Measurements from ENCODE around the gene TXN2.
"Not testable (repeated sequence)": the region's sequence is repeated elsewhere in the genome, so short reads cannot be mapped to it uniquely, and the experiment has no call there.

The TXN2 gene

DNA sequence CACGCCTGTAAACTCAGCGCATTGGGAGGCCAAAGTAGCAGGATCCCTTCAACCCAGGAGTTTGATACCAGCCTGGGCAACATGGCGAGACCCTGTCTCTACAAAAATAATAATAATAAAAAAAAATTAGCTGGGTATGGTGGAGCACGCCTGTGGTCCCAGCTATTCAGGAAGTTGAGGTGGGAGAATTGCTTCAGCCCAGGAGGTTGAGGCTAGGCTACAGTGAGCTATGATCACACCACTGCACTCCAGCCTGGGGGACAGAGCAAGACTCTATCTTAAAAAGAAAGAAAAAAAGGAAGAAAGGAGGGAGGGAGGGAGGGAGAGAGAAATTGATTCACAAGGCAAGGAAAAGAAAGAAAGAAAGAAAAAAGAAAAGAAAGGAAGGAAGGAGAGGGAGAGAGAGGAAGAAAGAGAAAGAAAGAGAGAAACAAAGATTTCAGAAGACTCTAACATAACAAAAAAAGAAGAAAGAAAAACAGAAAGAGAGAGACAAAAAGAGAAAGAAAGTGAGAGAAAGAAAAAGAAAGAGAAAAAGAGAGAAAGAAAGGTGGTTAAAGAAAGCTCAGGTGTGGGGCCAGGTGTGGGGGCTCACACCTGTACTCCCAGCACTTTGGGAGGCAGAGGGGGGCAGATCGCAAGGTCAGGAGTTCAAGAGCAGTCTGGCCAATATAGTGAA, 56.4 kb downstream of the TXN2 start:
- peak overlapping the region in 1 of 2 donors; percentile 88 for H3K27ac Mint-ChIP-seq
- H3K4me1 Mint-ChIP-seq (ENCODE audit: low read depth in 2 of 2): peaks cover 2 to 4% of the 10 kb centered on the region in 2 donors

DNA sequence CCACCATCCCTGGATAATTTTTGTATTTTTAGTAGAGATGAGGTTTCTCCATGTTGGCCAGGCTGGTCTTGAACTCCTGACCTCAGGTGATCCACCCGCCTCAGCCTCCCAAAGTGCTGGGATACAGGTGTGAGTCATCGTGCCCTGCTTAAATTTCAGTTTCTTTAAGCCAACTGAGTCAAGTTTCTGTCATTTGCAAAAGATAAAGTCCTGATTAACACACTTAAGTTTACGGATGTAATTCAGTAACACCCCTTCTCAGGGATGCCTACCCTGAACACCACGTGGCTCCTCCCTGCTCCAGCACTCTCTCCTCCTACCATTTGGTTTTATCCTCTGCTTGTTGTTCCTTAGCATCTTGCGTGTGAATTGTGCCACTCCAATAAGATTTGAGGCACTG, 57.0 kb downstream of the TXN2 start:
- H3K4me1 Mint-ChIP-seq (ENCODE audit: low read depth in 2 of 2); H3K27me3 Mint-ChIP-seq; H3K36me3 Mint-ChIP-seq (ENCODE audit: insufficient read depth); H3K9me3 Mint-ChIP-seq; H3K4me3 Mint-ChIP-seq; DNase-seq; ATAC-seq (replicated peaks): not testable (repeated sequence)
- H3K27ac Mint-ChIP-seq: peak overlapping the region in 1 of 2 donors; percentile 88

More for the DNA sequence above, 56.4 kb downstream of the TXN2 start:
- H3K9me3 Mint-ChIP-seq: no peaks in the 10 kb centered on the region
- H3K27me3 Mint-ChIP-seq: no peaks in the 10 kb centered on the region
- no peaks in the 10 kb centered on the region for H3K36me3 Mint-ChIP-seq (ENCODE audit: insufficient read depth)
- no peak for DNase-seq
- no peak overlapping the region for H3K4me3 Mint-ChIP-seq
- ATAC-seq (replicated peaks): no peak

DNA sequence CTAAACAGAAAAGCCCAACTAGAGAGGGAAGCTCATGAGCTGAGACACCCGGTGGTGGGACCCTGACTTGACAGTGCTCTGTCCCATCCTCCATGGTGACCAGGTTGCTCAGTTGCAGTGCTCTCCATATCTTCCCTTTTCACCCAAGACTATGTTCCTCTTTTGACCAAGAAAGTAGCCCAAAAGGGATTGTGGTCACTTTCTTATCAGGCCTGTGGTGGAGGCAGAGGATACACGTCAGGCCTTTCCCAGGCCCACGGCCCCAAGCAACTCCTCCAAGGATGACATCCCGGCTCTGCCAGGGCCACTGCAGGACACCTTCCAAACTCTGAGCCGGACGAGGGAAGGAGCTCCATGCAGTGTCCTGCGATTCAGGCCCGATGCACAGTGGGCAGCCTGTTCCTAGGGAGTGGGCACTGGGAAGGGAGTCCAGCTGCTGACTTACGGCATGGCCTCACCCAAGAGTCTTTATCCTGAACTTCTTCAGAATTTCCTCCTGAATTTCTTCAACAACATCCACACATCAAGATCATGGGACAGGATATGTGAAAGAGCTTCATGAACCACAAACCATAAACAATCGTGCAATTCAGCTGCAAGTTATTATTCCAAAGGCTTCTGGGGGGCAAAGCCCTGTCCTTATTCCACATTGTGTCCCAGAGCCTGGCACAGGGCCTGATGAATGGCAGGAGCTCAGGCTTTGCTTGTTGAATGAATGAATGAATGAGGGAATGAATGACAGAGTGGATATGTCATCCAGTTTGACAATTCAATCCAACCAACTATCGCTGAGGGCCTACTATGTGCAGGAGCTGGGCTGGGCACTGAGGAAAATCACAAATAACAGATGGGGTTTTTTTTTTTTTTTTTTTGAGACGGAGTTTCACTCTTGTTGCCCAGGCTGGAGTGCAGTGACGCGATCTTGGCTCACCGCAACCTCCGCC, 57.7 kb downstream of the TXN2 start:
- Mint-ChIP-seq H3K27ac (peak overlapping the region in 1 of 2 donors; percentile 32), H3K27me3 (no peaks in the 10 kb centered on the region), H3K4me1 (ENCODE audit: low read depth in 2 of 2) (peaks cover 7 to 15% of the 10 kb centered on the region in 2 donors), H3K36me3 (ENCODE audit: insufficient read depth) (peaks cover 7% of the 10 kb centered on the region), H3K9me3 (no peaks in the 10 kb centered on the region), H3K4me3 (no peak overlapping the region)
- no peak for DNase-seq
- no peak for ATAC-seq (replicated peaks)

DNA sequence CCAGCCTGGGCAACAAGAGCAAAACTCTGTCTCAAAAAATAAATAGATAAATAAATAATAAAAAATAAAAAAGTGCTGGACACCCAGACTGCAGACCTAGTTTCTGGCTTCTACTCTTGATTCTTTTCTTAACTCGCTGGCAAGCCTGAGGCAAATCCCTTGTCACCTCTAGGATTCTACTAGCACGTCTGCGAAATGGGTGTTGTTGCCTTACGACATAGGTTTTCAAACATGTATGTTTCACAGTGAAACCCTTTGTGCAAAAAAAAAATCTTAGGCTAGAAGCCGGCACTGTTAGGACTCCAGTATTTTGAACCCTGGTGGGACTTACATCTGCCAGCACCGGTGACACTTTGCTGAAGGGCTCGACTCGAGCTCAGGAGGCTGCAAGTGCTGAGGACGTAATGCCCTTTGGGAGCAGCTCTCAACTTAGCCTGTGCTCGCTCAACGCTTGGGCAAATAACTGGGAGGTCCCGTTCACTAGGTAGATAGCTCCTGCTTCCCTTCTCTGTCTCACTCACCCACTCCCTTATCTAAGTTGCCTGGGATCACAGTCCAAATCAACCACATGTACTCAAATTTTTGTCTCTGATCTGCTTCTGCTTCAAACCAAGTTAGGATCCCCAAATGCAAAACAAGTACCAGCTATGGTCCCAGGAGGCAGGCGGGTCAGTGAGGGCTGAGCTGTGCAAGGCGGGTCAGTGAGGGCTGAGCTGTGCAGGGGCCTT, 59.0 kb downstream of the TXN2 start:
- DNase-seq: no peak
- no peaks in the 10 kb centered on the region for H3K27me3 Mint-ChIP-seq
- H3K4me3 Mint-ChIP-seq: no peak overlapping the region
- H3K4me1 Mint-ChIP-seq (ENCODE audit: low read depth in 2 of 2): peaks cover 7 to 16% of the 10 kb centered on the region in 2 donors
- H3K36me3 Mint-ChIP-seq (ENCODE audit: insufficient read depth): peaks cover 7% of the 10 kb centered on the region
- no peak overlapping the region for H3K27ac Mint-ChIP-seq
- H3K9me3 Mint-ChIP-seq: no peaks in the 10 kb centered on the region
- ATAC-seq (replicated peaks): no peak

DNA sequence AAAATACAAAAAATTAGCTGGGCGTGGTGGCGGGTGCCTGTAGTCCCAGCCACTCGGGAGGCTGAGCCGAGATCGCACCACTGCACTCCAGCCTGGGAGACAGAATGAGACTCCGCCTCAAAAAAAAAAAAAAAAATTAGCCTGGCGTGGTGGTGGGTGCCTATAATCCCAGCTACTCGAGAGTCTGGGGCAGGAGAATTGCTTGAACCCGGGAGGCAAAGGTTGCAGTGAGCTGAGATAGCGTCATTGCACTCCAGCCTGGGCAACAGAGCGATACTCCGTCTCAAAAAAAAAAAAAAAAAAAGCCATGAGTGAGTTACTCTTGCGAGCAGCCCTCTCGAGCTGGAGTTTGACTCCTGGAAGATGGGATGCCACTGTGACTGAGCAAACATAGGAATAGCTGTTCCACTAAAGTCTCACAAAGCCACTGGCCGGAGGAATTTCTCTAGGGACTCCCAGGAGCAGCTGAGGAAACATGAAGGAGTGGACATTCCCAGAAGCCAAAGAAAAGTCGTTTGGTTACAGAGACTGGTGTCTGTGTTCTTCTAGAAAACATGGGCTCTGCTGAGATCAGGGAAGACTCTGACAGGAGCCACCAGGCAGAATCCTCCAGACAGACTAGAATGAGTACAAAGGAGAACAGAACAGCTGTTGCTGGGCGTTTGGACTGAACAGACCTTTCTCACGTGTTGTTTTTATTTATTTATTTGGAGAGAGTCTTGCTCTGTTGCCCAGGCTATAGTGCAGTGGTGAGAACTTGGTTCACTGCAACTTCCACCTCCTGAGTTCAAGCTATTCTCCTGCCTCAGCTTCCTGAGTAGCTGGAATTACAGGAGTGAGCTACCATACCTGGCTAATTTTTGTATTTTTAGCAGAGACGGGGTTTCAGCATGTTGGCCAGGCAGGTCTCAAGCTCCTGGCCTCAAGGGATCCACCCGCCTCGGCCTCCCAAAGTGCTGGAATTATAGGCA, 61.2 kb downstream of the TXN2 start:
- H3K27me3 Mint-ChIP-seq: no peaks in the 10 kb centered on the region
- ATAC-seq (replicated peaks): no peak
- H3K27ac Mint-ChIP-seq: peak overlapping the region; percentile 85 to 91
- H3K36me3 Mint-ChIP-seq (ENCODE audit: insufficient read depth): peaks cover 7% of the 10 kb centered on the region
- H3K4me1 Mint-ChIP-seq (ENCODE audit: low read depth in 2 of 2): peaks cover 5 to 14% of the 10 kb centered on the region in 2 donors
- no peaks in the 10 kb centered on the region for H3K9me3 Mint-ChIP-seq
- H3K4me3 Mint-ChIP-seq: peak overlapping the region; percentile 79 to 81
- DNase-seq: no peak

DNA sequence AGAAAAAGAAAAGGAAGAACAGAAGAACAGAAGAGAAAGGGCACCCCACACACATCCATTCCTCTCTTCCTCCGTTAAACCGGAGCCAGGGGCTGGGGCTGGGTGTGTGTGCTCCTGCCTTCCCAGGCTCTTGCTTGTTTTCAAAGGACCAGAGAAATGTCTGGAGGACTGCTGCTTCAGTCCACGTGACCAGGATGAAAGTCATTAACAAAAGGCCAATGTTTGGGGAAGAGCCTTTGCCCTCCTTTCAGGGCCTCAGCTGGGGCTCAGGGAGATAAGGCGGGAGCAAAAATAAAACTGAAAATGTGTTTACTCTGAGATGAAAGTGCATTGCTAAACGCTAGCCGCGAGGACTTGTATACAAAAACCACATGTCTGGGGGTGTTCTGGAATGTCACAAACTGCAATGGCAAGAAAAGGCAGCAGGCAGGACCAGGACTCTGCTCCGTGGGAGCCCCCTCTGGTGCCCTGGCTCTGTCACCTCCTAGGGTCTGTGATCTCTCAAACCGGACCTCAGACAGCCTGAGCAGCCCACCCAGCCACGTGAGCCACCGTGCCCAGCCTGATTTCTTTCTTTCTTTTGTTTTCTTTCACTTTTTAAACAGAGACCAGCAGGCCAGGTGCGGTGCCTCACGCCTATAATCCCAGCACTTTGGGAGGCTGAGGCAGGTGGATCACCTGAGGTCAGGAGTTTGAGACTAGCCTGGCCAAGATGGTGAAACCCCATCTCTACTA, 62.1 kb downstream of the TXN2 start:
- Mint-ChIP-seq H3K27me3 (no peaks in the 10 kb centered on the region), H3K4me3 (peak overlapping the region; percentile 79 to 81), H3K36me3 (ENCODE audit: insufficient read depth) (peaks cover 7% of the 10 kb centered on the region), H3K4me1 (ENCODE audit: low read depth in 2 of 2) (peaks cover 5 to 11% of the 10 kb centered on the region in 2 donors), H3K27ac (peak overlapping the region; percentile 85 to 91), H3K9me3 (no peaks in the 10 kb centered on the region)
- ATAC-seq (replicated peaks): peak; percentile 64
- peak in 1 of 3 experiments; percentile 12 for DNase-seq

DNA sequence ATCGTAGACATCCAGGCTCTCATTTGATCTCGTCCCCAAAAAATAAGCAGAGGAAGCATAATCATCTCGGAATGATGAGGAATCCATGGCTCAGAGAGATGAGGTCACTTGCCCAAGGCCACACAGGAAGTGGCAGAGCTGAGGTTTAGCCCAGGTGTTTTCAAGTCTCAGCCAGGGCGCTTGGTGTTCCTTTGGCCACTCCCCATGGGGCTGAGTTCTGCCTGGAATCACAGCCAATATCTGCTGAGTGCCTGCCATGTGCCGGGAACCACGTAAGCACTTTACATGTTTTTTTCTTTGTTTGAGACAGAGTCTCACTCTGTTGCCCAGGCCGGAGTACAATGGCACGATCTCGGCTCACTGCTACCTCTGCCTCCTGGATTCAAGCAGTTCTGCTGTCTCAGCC, 64.2 kb downstream of the TXN2 start:
- H3K4me3 Mint-ChIP-seq: no peak overlapping the region
- no peak for ATAC-seq (replicated peaks)
- no peaks in the 10 kb centered on the region for H3K9me3 Mint-ChIP-seq
- H3K27me3 Mint-ChIP-seq: no peaks in the 10 kb centered on the region
- H3K27ac Mint-ChIP-seq: no peak overlapping the region
- peaks cover 7% of the 10 kb centered on the region for H3K36me3 Mint-ChIP-seq (ENCODE audit: insufficient read depth)
- peaks cover 9 to 11% of the 10 kb centered on the region in 2 donors for H3K4me1 Mint-ChIP-seq (ENCODE audit: low read depth in 2 of 2)
- no peak for DNase-seq
